GM19043 (cell line): Measurements from ENCODE around the gene VTCN1.
"Not testable (repeated sequence)": the region's sequence is repeated elsewhere in the genome, so short reads cannot be mapped to it uniquely, and the experiment has no call there.

ENCODE experiments used
- ATAC-seq: cut with Tn5 transposase; IDR thresholded peaks from one replicate; pipeline ENCODE4 v1.9.1; 2021; ENCODE audit warnings: low read depth; ENCODE audit not compliant: unreplicated experiment

Gene VTCN1

DNA sequence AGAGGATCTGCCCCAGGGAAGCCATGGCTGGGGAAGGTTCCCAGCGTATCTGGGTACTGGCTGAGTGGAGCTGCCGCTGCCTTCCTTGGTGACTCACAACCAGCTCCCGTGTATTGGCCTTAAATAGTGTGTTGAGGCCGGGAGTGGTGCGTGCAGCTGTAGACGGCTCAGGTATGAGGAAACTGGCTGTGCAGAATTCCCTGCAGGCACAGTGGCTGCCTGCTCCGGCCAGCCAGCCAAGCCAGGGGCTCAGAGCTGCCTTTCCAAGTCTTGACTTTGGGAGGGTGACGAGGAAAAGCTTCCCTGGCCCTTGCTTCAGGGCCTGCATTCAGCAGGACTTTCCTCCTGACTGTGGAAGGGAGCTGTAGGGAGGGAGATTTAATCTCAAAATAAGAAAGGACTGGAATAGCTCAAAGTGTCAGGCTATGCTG lies at the start of gene VTCN1:
VTCN1 (minus strand) TSS at position 97 of the 431 bp plus-strand sequence; CDS start at position 25, 72 bp downstream.
- ATAC-seq: no peak

GRCh38 chr1:117258791-117259190 lies 48.1 kb upstream of the VTCN1 start:
- ATAC-seq: no peak

GRCh38 chr1:117258075-117258474 lies 47.3 kb upstream of the VTCN1 start:
- ATAC-seq: not testable (repeated sequence)

- ATAC-seq: no peak
These were observed 46.6 kb upstream of the VTCN1 start for GRCh38 chr1:117257291-117257690.

GRCh38 chr1:117250061-117250606 lies 39.4 kb upstream of the VTCN1 start:
- ATAC-seq: no peak

GRCh38 chr1:117244971-117245370 lies 34.2 kb upstream of the VTCN1 start:
- ATAC-seq: no peak

- ATAC-seq: no peak
These were observed 33.6 kb upstream of the VTCN1 start for GRCh38 chr1:117244306-117244705.

DNA sequence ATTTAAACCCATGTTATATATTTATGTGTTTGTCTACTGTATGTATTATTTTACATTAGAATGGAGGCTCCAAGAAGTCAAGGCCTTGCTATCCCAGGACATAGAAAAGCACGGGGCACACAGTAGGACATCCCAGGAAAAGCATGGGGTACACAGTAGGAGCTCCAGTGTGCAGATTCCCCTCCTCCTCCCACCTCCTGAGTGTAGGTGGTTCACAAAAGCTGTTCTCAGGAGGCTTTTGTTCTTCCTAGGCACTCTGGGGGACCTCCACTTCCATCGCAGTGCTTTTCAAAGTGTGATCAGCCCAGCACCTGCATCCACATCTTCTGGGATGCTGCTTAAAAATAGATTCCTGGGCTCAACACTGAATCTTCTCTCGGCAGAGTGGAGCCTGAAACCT lies 30.8 kb upstream of the VTCN1 start:
- no peak for ATAC-seq

DNA sequence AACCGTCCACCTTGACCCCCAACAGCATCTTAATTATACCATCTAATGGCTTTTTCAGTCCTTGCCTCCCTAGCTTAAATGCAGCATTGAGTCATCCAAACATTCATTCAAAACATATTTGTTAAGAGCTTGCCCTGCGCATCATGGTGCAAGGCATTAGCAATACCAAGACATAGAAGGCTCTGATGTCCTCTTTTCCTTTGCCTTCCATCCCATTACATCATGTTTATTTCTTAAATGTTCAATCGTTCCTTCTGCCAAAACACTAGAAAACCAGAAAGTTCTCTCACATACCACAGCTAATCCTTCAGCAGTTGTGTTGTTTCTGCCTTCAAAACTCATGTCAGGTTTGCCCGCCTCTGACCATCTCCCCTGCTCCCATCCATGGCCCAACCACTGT lies 29.8 kb upstream of the VTCN1 start:
- ATAC-seq: no peak

- ATAC-seq: no peak
These were observed 28.7 kb upstream of the VTCN1 start for GRCh38 chr1:117239467-117239866.

- ATAC-seq: no peak
These were observed 27.1 kb upstream of the VTCN1 start for GRCh38 chr1:117237726-117238381.

DNA sequence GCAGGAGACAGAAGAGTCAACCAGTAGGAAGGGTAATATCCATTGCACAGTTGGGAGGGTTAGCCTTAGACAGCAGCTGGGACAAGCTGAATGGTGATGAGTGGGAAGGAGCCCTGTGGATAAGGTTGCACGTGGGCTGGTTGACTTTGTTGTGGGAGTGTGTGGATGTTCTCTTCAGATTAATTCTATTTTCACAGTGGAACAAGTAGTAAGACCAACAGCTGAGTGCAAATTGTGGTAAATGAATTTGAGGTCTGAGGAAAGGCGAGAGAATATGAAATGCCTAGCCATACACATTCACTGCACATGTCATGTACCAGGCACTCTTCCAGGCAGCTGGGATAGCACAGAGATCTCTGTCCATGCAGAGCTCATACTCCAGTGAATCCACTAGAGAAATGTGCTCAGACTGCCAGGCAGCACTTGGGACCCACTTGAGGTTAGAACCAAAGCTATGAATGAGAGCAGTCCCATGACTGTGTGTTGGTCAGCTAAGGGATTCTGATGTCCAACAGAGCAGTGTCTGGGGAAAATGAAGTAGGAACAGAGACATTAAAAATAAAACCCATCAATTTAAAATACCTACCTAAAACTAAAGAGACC lies 25.2 kb upstream of the VTCN1 start:
- no peak for ATAC-seq

DNA sequence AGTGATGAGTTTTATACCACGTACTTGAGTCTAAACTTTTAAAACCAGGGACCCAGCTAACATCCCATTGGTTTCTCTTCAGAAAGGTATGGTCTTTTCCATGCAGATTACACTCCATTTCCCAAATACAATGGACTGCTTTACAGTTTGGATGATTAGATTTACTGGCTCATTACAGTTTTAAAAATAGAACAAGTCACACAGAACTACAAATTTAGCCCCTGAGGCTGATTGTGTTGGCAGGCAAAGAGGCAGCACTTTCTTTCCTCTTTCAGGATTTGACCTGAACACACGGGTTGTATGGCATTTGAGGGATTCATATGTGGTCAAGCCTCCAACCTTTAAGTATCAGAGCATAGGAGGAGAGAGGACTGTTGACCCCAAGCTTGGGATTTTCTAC lies 21.8 kb upstream of the VTCN1 start:
- ATAC-seq: no peak

- ATAC-seq: no peak
These were observed 21.1 kb upstream of the VTCN1 start for GRCh38 chr1:117231748-117232373.

- ATAC-seq: no peak
These were observed 20.6 kb upstream of the VTCN1 start for GRCh38 chr1:117231312-117231711.

- no peak for ATAC-seq
These were observed 18.5 kb upstream of the VTCN1 start for GRCh38 chr1:117229217-117229616.

DNA sequence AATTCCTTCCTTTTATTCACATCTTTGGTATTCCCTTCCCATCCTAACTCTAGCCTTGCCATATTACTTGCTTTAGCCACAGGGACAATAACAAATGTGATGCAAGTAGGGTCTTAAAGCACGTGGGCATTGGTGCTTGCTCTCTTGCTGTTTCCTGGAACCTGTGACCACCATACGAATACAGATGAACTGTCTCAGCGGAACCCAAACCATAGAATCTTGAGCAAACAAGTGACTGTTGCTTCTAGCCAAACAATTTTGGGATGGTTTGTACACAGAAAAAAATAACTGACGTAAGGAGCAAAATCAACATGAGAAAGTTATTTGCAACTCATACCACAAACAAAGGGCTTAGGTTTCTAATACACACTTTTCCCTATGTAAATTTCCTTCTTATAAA lies 15.2 kb upstream of the VTCN1 start:
- ATAC-seq: no peak

- no peak for ATAC-seq
These were observed 6.0 kb upstream of the VTCN1 start for GRCh38 chr1:117216718-117217117.

DNA sequence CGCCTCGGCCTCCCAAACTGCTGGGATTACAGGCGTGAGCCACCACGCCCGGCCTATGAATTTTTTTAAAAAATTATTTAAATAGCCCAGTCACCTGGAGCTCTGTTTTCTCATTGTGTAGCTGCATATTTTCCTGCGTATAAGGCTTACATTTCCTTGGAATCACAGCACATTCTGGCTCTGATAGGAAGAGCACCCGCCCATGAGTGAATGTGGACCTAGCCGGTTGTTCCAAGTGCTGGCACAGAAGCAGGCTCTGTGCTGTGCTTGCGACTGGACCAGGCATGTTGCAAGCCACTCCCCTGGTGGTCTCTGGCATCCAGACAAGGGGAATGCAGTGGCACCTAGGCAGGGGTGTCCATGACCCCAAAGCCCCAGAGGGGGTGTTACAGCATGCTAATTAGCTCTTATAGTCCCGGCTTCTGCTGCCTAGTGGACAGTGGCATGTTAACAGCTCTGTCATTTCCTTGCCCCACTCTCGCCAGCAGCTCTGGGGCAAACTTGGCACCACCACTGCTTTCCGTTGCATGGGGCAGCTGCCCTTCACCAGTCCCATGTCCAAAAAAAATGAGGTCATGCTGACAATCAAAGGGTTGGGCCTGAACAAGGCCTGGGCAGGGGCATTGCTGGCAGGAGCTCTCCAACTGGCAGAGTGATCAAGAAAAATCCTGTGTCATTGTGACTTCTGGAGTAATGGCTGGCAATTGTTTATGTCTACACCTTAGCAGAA lies 5.2 kb upstream of the VTCN1 start:
- ATAC-seq: no peak

GRCh38 chr1:117215019-117215418 lies 4.3 kb upstream of the VTCN1 start:
- no peak for ATAC-seq

- ATAC-seq: no peak
These were observed 2.3 kb upstream of the VTCN1 start for GRCh38 chr1:117213046-117213445.
